Neural cell (in vitro differentiated cells): ENCODE results near the gene DCAF6. TPM values are rescaled to one million over a fixed set of nuclear protein-coding genes. Genes with fewer than 3 reads are reported as not detected.

Source experiments
- H2AFZ ChIP-seq: fragments of 200-600, 300-800 bp; sonication (generic), shearing (Covaris generic); 2 replicates; pipeline ENCODE4 v1.6.0; 2014; ENCODE audit warnings: low read depth, mild to moderate bottlenecking, antibody characterized with exemption, low read length, moderate library complexity
- H3F3A ChIP-seq: fragments of 200-600 bp; shearing (Covaris generic); 2 replicates; pipeline ENCODE4 v1.6.1; 2016; ENCODE audit warnings: mild to moderate bottlenecking, moderate library complexity, mixed read lengths, antibody characterized with exemption, low read length; ENCODE audit not compliant: insufficient read depth, poor library complexity, severe bottlenecking
- H3K27ac ChIP-seq: fragments of 200-600, 300-800 bp; sonication (generic), shearing (Covaris generic); 2 replicates; pipeline ENCODE4 v1.5.1; 2014; ENCODE audit warnings: mild to moderate bottlenecking, low read length, moderate library complexity
- H3K27me3 ChIP-seq: fragments of 300-800, 200-600 bp; sonication (generic), shearing (Covaris generic); 2 replicates; pipeline ENCODE4 v1.6.0; 2014; ENCODE audit warnings: mild to moderate bottlenecking, low read depth, low read length, moderate library complexity; ENCODE audit not compliant: insufficient read depth
- H3K36me3 ChIP-seq: fragments of 300-800, 200-600 bp; sonication (generic), shearing (Covaris generic); 2 replicates; pipeline ENCODE4 v1.5.1; 2014; ENCODE audit warnings: mild to moderate bottlenecking, antibody characterized with exemption, low read length, moderate library complexity; ENCODE audit not compliant: insufficient read depth
- H3K4me2 ChIP-seq: fragments of 300-800, 200-600 bp; sonication (generic), shearing (Covaris generic); 2 replicates; pipeline ENCODE4 v1.6.0; 2014; ENCODE audit warnings: mild to moderate bottlenecking, low read length
- H3K4me3 ChIP-seq: fragments of 300-800, 200-600 bp; sonication (generic), shearing (Covaris generic); 2 replicates; pipeline ENCODE4 v1.5.1; 2014; ENCODE audit warnings: mild to moderate bottlenecking, low read length, moderate library complexity
- H3K79me2 ChIP-seq: fragments of 200-600 bp; shearing (Covaris generic); replicated peaks from 2 replicates; pipeline ENCODE4 v1.6.0; 2014; ENCODE audit warnings: mild to moderate bottlenecking, low read length, moderate library complexity; ENCODE audit not compliant: insufficient read depth
- H3K9ac ChIP-seq: fragments of 300-800, 200-600 bp; sonication (generic), shearing (Covaris generic); 2 replicates; pipeline ENCODE4 v1.6.1; 2016; ENCODE audit warnings: mild to moderate bottlenecking, low read length, mixed read lengths
- H3K9me2 ChIP-seq: fragments of 200-600 bp; shearing (Covaris generic); 2 replicates; pipeline ENCODE4 v1.6.1; 2016; ENCODE audit warnings: mild to moderate bottlenecking, low read length, mixed read lengths; ENCODE audit not compliant: insufficient read depth
- H3K9me3 ChIP-seq: fragments of 200-600, 300-800 bp; sonication (generic), shearing (Covaris generic); 2 replicates; pipeline ENCODE4 v1.6.1; 2016; ENCODE audit warnings: mild to moderate bottlenecking, mixed run types, low read length, moderate library complexity, mixed read lengths
- H4K20me1 ChIP-seq: fragments of 200-600 bp; shearing (Covaris generic); 2 replicates; pipeline ENCODE4 v1.6.1; 2016; ENCODE audit warnings: mild to moderate bottlenecking, mixed run types; ENCODE audit not compliant: insufficient read depth
- EP300 ChIP-seq: fragments of 450-650 bp; conservative IDR thresholded peaks from 2 replicates; pipeline ENCODE4 v1.6.1; 2014; ENCODE audit warnings: antibody characterized with exemption, mild to moderate bottlenecking, moderate library complexity; ENCODE audit not compliant: poor library complexity, severe bottlenecking
- EZH2 ChIP-seq: fragments of 200-600, 300-800 bp; shearing (Covaris generic), sonication (generic); IDR thresholded peaks from 2 replicates; pipeline ENCODE4 v1.6.1; 2014; ENCODE audit warnings: antibody characterized with exemption, low read length, borderline replicate concordance, mild to moderate bottlenecking; ENCODE audit not compliant: insufficient read depth, poor library complexity, severe bottlenecking
- MXI1 ChIP-seq: fragments of 450-650 bp; conservative IDR thresholded peaks from 2 replicates; pipeline ENCODE4 v1.6.1; 2014; ENCODE audit warnings: antibody characterized with exemption, mild to moderate bottlenecking; ENCODE audit not compliant: poor library complexity, severe bottlenecking
- POLR2AphosphoS5 ChIP-seq: IDR thresholded peaks from 2 replicates; pipeline ENCODE4 v1.6.1; 2012
- RAD21 ChIP-seq: fragments of 450-650 bp; conservative IDR thresholded peaks from 2 replicates; pipeline ENCODE4 v1.6.1; 2014; ENCODE audit warnings: antibody characterized with exemption, mild to moderate bottlenecking, moderate library complexity
- SMC3 ChIP-seq: fragments of 450-650 bp; conservative IDR thresholded peaks from 2 replicates; pipeline ENCODE4 v1.6.1; 2014; ENCODE audit warnings: antibody characterized with exemption, mild to moderate bottlenecking, moderate library complexity; ENCODE audit not compliant: poor library complexity
- TAF1 ChIP-seq: IDR thresholded peaks from 2 replicates; pipeline ENCODE4 v1.6.1; 2012; ENCODE audit warnings: low read depth
- polyA plus RNA-seq: library from polyadenylated mRNA; depleted of rRNA; stranded (reverse); fragments of >200 nt; gene quantifications from 2 replicates; pipeline ENCODE4 v1.2.3, GENCODE V29; 2014
- TF ChIP-seq, protein P1 (sequence below): fragments of 450-650 bp; IDR thresholded peaks from 2 replicates; pipeline ENCODE4 v1.5.1; 2014; ENCODE audit warnings: antibody characterized with exemption, mild to moderate bottlenecking, moderate library complexity; ENCODE audit not compliant: poor library complexity, severe bottlenecking
- TF ChIP-seq, protein P2 (sequence below): IDR thresholded peaks from 2 replicates; pipeline ENCODE4 v1.6.1; 2012; ENCODE audit warnings: borderline replicate concordance

DCAF6 gene
- polyA plus RNA-seq, 1 donor from 2014 or later: 44.8 TPM

DNA sequence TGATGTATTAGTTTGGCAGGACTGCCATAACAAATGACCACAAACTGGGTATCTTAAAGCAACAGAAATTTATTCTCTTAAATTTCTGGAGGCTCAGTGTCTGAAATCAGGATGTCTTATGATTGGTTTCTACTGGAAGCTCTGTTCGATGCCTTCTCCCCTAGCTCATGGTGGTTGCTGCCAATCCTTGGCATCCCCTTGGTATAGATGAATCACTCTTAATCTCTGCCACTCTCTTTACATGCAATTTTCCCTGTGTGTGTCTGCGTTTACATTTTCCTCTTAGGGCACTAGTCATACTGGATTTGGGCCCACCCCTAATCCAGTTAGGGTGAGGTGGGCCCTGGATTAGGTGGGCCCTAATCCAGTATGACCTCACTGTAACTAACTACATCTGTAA is 55.1 kb downstream of the DCAF6 start:
- no peaks in the 10 kb centered on the region for H4K20me1 ChIP-seq
- no peaks in the 10 kb centered on the region for H3K9me2 ChIP-seq
- no peaks in the 10 kb centered on the region for H3K79me2 ChIP-seq
- no peak overlapping the region for H3K27ac ChIP-seq
- H3K36me3 ChIP-seq: no peaks in the 10 kb centered on the region
- no peak overlapping the region for H3K4me3 ChIP-seq
- no peaks in the 10 kb centered on the region for H3K9me3 ChIP-seq
- H3K4me2 ChIP-seq: no peak overlapping the region
- H3F3A ChIP-seq: no peaks in the 10 kb centered on the region
- no peak overlapping the region for H2AFZ ChIP-seq
- H3K9ac ChIP-seq: no peak overlapping the region
- no peak for TF ChIP-seq SMC3
- no peak for TF ChIP-seq EP300
- TF ChIP-seq TAF1: no peak
- TF ChIP-seq, protein P1, sequence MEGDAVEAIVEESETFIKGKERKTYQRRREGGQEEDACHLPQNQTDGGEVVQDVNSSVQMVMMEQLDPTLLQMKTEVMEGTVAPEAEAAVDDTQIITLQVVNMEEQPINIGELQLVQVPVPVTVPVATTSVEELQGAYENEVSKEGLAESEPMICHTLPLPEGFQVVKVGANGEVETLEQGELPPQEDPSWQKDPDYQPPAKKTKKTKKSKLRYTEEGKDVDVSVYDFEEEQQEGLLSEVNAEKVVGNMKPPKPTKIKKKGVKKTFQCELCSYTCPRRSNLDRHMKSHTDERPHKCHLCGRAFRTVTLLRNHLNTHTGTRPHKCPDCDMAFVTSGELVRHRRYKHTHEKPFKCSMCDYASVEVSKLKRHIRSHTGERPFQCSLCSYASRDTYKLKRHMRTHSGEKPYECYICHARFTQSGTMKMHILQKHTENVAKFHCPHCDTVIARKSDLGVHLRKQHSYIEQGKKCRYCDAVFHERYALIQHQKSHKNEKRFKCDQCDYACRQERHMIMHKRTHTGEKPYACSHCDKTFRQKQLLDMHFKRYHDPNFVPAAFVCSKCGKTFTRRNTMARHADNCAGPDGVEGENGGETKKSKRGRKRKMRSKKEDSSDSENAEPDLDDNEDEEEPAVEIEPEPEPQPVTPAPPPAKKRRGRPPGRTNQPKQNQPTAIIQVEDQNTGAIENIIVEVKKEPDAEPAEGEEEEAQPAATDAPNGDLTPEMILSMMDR: no peak
- no peak for TF ChIP-seq EZH2
- no peak for TF ChIP-seq MXI1
- no peak for TF ChIP-seq RAD21
- TF ChIP-seq POLR2AphosphoS5: no peak
- TF ChIP-seq, protein P2, sequence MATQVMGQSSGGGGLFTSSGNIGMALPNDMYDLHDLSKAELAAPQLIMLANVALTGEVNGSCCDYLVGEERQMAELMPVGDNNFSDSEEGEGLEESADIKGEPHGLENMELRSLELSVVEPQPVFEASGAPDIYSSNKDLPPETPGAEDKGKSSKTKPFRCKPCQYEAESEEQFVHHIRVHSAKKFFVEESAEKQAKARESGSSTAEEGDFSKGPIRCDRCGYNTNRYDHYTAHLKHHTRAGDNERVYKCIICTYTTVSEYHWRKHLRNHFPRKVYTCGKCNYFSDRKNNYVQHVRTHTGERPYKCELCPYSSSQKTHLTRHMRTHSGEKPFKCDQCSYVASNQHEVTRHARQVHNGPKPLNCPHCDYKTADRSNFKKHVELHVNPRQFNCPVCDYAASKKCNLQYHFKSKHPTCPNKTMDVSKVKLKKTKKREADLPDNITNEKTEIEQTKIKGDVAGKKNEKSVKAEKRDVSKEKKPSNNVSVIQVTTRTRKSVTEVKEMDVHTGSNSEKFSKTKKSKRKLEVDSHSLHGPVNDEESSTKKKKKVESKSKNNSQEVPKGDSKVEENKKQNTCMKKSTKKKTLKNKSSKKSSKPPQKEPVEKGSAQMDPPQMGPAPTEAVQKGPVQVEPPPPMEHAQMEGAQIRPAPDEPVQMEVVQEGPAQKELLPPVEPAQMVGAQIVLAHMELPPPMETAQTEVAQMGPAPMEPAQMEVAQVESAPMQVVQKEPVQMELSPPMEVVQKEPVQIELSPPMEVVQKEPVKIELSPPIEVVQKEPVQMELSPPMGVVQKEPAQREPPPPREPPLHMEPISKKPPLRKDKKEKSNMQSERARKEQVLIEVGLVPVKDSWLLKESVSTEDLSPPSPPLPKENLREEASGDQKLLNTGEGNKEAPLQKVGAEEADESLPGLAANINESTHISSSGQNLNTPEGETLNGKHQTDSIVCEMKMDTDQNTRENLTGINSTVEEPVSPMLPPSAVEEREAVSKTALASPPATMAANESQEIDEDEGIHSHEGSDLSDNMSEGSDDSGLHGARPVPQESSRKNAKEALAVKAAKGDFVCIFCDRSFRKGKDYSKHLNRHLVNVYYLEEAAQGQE: no peak
- H3K27me3 ChIP-seq: no peaks in the 10 kb centered on the region

DNA sequence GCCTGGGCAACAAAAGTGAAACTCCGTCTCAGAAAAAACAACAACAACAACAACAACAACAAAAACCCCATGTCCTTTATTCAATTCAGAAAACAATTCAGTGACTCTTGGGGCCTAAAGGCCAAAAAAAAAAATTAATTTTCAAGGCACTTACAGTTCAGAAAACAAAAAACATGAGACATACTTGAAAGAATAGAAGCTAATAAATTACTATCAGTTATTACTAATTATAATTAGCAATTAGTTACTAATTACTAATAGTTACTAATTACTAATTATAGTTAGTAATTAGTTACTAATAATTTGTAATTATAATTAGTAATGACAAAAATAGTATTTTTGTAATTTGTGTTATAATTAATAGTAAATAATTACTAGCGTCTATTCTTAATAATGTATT is 57.2 kb downstream of the DCAF6 start:
- no peaks in the 10 kb centered on the region for H3K9me3 ChIP-seq
- no peaks in the 10 kb centered on the region for H3K27me3 ChIP-seq
- no peak for TF ChIP-seq EP300
- no peak for TF ChIP-seq POLR2AphosphoS5
- TF ChIP-seq, protein P1: no peak
- no peak for TF ChIP-seq RAD21
- no peak for TF ChIP-seq TAF1
- TF ChIP-seq EZH2: no peak
- TF ChIP-seq, protein P2: no peak
- TF ChIP-seq MXI1: no peak
- TF ChIP-seq SMC3: no peak
- H2AFZ ChIP-seq: no peak overlapping the region
- no peaks in the 10 kb centered on the region for H4K20me1 ChIP-seq
- no peak overlapping the region for H3K9ac ChIP-seq
- no peaks in the 10 kb centered on the region for H3K9me2 ChIP-seq
- no peaks in the 10 kb centered on the region for H3F3A ChIP-seq
- H3K4me3 ChIP-seq: no peak overlapping the region
- H3K27ac ChIP-seq: no peak overlapping the region
- H3K36me3 ChIP-seq: no peaks in the 10 kb centered on the region
- no peaks in the 10 kb centered on the region for H3K79me2 ChIP-seq
- H3K4me2 ChIP-seq: no peak overlapping the region
